IMR-90 (cell line): Measurements from ENCODE around the gene HIVEP3. TPM values are rescaled to one million over a fixed set of nuclear protein-coding genes. Genes with fewer than 3 reads are reported as not detected.
A peak's percentile ranks its signal among the peaks of the same experiment; 100 is the strongest.

Experiments used
- ATAC-seq: fragments of 200-7000 bp; cut with Tn5 transposase; 2 replicates; pipeline ENCODE4 v1.9.1; 2020; ENCODE audit warnings: low read depth, mild to moderate bottlenecking, moderate library complexity
- BruUV-seq: library from RNA; stranded (reverse); fragments of 400-500 nt; replicated peaks from 2 replicates; lab custom pipeline; 2021; lab: Mats Ljungman, UMichigan
- CTCF ChIA-PET: fragments of 300-600 bp; formaldehyde crosslinking; extraction: SDS; loops from one replicate; lab custom pipeline; 2021; ENCODE audit warnings: antibody characterized with exemption; lab: Yijun Ruan, JAX
- POLR2A ChIA-PET: fragments of 300-600 bp; sonication (Branson Sonifier 250); formaldehyde crosslinking; loops from one replicate; lab custom pipeline; 2022; ENCODE audit warnings: antibody characterized with exemption; ENCODE audit not compliant: unreplicated experiment; lab: Charles Lee
- DNase-seq: peaks from one replicate; pipeline ENCODE4 v3.0.0; 2013
- H2AFZ ChIP-seq: replicated peaks from 2 replicates; pipeline ENCODE3; 2013; ENCODE audit warnings: low read length, mild to moderate bottlenecking; ENCODE audit not compliant: poor library complexity
- H2AK5ac ChIP-seq: 2 replicates; pipeline ENCODE4 v1.6.1; 2013; ENCODE audit warnings: low read depth, low read length, inconsistent platforms
- H2AK9ac ChIP-seq: replicated peaks from 2 replicates; pipeline ENCODE3; 2013; ENCODE audit warnings: mild to moderate bottlenecking, low read depth, low read length, moderate library complexity; ENCODE audit not compliant: poor library complexity
- H2BK120ac ChIP-seq: 2 replicates; pipeline ENCODE4 v1.6.1; 2013; ENCODE audit warnings: low read depth, low read length, inconsistent platforms
- H2BK15ac ChIP-seq: 3 replicates; pipeline ENCODE4 v1.6.1; 2013; ENCODE audit warnings: low read depth, low read length, inconsistent platforms
- H2BK20ac ChIP-seq: 2 replicates; pipeline ENCODE4 v1.6.1; 2013; ENCODE audit warnings: low read depth, mild to moderate bottlenecking, inconsistent platforms, low read length, moderate library complexity
- H2BK5ac ChIP-seq: 2 replicates; pipeline ENCODE4 v1.6.1; 2013; ENCODE audit warnings: mild to moderate bottlenecking, low read depth, low read length, inconsistent platforms; ENCODE audit not compliant: poor library complexity, severe bottlenecking
- H3K14ac ChIP-seq: replicated peaks from 2 replicates; pipeline ENCODE4 v1.6.1; 2013; ENCODE audit warnings: low read depth, low read length, inconsistent platforms
- H3K18ac ChIP-seq: 2 replicates; pipeline ENCODE4 v1.6.1; 2013; ENCODE audit warnings: low read depth, low read length, control low read depth
- H3K23ac ChIP-seq: 2 replicates; pipeline ENCODE4 v1.6.1; 2013; ENCODE audit warnings: low read depth, low read length, inconsistent platforms
- H3K27ac ChIP-seq: 2 replicates; pipeline ENCODE4 v1.5.1; 2013; ENCODE audit warnings: mild to moderate bottlenecking, control low read depth, low read length; ENCODE audit not compliant: insufficient read depth
- H3K27me3 ChIP-seq: 2 replicates; pipeline ENCODE4 v1.6.1; 2013; ENCODE audit warnings: low read length; ENCODE audit not compliant: control insufficient read depth, insufficient read depth
- H3K36me3 ChIP-seq: 2 replicates; pipeline ENCODE4 v1.6.1; 2013; ENCODE audit warnings: low read length, mixed read lengths; ENCODE audit not compliant: control insufficient read depth, insufficient read depth
- H3K4ac ChIP-seq: 2 replicates; pipeline ENCODE4 v1.6.1; 2013; ENCODE audit warnings: low read depth, low read length, inconsistent platforms
- H3K4me1 ChIP-seq: 2 replicates; pipeline ENCODE4 v1.6.1; 2013; ENCODE audit warnings: low read length, mixed read lengths; ENCODE audit not compliant: control insufficient read depth, insufficient read depth
- H3K4me2 ChIP-seq: 2 replicates; pipeline ENCODE4 v1.6.1; 2013; ENCODE audit warnings: low read depth, mild to moderate bottlenecking, control low read depth, low read length, moderate library complexity
- H3K4me3 ChIP-seq: 2 replicates; pipeline ENCODE4 v1.5.1; 2013; ENCODE audit warnings: low read depth, mild to moderate bottlenecking, control low read depth, low read length, moderate library complexity; ENCODE audit not compliant: insufficient read depth
- H3K56ac ChIP-seq: 2 replicates; pipeline ENCODE4 v1.6.1; 2013; ENCODE audit warnings: low read length, inconsistent platforms; ENCODE audit not compliant: insufficient read depth; ENCODE audit errors: extremely low read depth
- H3K79me1 ChIP-seq, 2 experiments: 2 replicates each; pipeline ENCODE4 v1.6.1; 2013; ENCODE audit warnings: low read length in 2 of 2, inconsistent platforms in 1 of 2, low read depth in 1 of 2
- H3K9ac ChIP-seq: 2 replicates; pipeline ENCODE4 v1.6.1; 2013; ENCODE audit warnings: low read depth, low read length, control low read depth
- H3K9me1 ChIP-seq: 2 replicates; pipeline ENCODE4 v1.6.1; 2013; ENCODE audit warnings: low read length, inconsistent platforms; ENCODE audit not compliant: insufficient read depth
- H3K9me3 ChIP-seq: 2 replicates; pipeline ENCODE4 v1.6.1; 2013; ENCODE audit warnings: low read length; ENCODE audit not compliant: control insufficient read depth, insufficient read depth
- H4K20me1 ChIP-seq: 2 replicates; pipeline ENCODE4 v1.6.1; 2013; ENCODE audit warnings: low read length, inconsistent platforms; ENCODE audit not compliant: insufficient read depth
- H4K5ac ChIP-seq: 2 replicates; pipeline ENCODE4 v1.6.1; 2013; ENCODE audit warnings: mild to moderate bottlenecking, low read depth, low read length, control low read depth
- H4K8ac ChIP-seq, 2 experiments: 2 replicates each; pipeline ENCODE4 v1.6.1; 2013; ENCODE audit warnings: low read depth in 2 of 2, low read length in 2 of 2, control low read depth in 1 of 2, inconsistent platforms in 1 of 2
- H4K91ac ChIP-seq: 2 replicates; pipeline ENCODE4 v1.6.1; 2013; ENCODE audit warnings: low read depth, low read length, inconsistent platforms; ENCODE audit not compliant: insufficient read depth
- CEBPB ChIP-seq: IDR thresholded peaks from 2 replicates; pipeline ENCODE4 v1.6.1; 2012; ENCODE audit warnings: low read depth, low read length, improper control_type of control experiment
- CHD1 ChIP-seq: IDR thresholded peaks from 2 replicates; pipeline ENCODE4 v1.6.1; 2012; ENCODE audit warnings: low read depth, low read length, improper control_type of control experiment
- ELK1 ChIP-seq: fragments of 150-350 bp; IDR thresholded peaks from 2 replicates; pipeline ENCODE4 v1.6.1; 2016; ENCODE audit warnings: low read depth, mild to moderate bottlenecking, low read length, moderate library complexity, borderline replicate concordance
- FOS ChIP-seq: fragments of 150-350 bp; IDR thresholded peaks from 2 replicates; pipeline ENCODE4 v1.6.1; 2016; ENCODE audit warnings: low read depth, low read length
- MAFK ChIP-seq: IDR thresholded peaks from 2 replicates; pipeline ENCODE4 v1.6.1; 2012; ENCODE audit warnings: low read depth, low read length, improper control_type of control experiment
- MAZ ChIP-seq: IDR thresholded peaks from 2 replicates; pipeline ENCODE4 v1.6.1; 2012; ENCODE audit warnings: low read depth, mild to moderate bottlenecking, low read length, improper control_type of control experiment, moderate library complexity, borderline replicate concordance
- MXI1 ChIP-seq: IDR thresholded peaks from 2 replicates; pipeline ENCODE4 v1.6.1; 2012; ENCODE audit warnings: low read depth, mild to moderate bottlenecking, low read length, moderate library complexity, borderline replicate concordance
- NFE2L2 ChIP-seq: fragments of 150-350 bp; IDR thresholded peaks from 2 replicates; pipeline ENCODE4 v1.6.1; 2016; ENCODE audit warnings: low read depth, mild to moderate bottlenecking, low read length
- RAD21 ChIP-seq: IDR thresholded peaks from 2 replicates; pipeline ENCODE4 v1.6.1; 2012; ENCODE audit warnings: low read length, improper control_type of control experiment
- RCOR1 ChIP-seq: IDR thresholded peaks from 2 replicates; pipeline ENCODE4 v1.6.1; 2012; ENCODE audit warnings: mild to moderate bottlenecking, low read length, improper control_type of control experiment; ENCODE audit not compliant: insufficient replicate concordance
- RFX5 ChIP-seq: IDR thresholded peaks from 2 replicates; pipeline ENCODE4 v1.8.0; 2012; ENCODE audit warnings: low read depth, mild to moderate bottlenecking, low read length, moderate library complexity
- SMC3 ChIP-seq: fragments of 150-350 bp; IDR thresholded peaks from 2 replicates; pipeline ENCODE4 v1.6.1; 2016; ENCODE audit warnings: low read depth, mild to moderate bottlenecking, antibody characterized with exemption, low read length, moderate library complexity
- USF2 ChIP-seq: fragments of 150-350 bp; IDR thresholded peaks from 2 replicates; pipeline ENCODE4 v1.6.1; 2017; ENCODE audit warnings: mild to moderate bottlenecking, antibody characterized with exemption, low read length, low read depth
- WGBS, 2 experiments: methylation state at CpG; one replicate each; pipeline versions ENCODE4 v1.1.5 to v1.1.7; 2013; ENCODE audit warnings: missing lambda C conversion rate in 2 of 2; ENCODE audit not compliant: insufficient read length in 1 of 2; ENCODE audit errors: extremely low coverage in 2 of 2; 5-methylcytosine and 5-hydroxymethylcytosine counted together
- dilution Hi-C: fragments of 300-500 bp; cut with HindIII; formaldehyde crosslinking; loops from one replicate; pipeline ENCODE4 v1.14.3; 2018; ENCODE audit warnings: low sequenced_read_pairs; ENCODE audit not compliant: unreplicated experiment
- in situ Hi-C: fragments of 300-500 bp; cut with MboI; formaldehyde crosslinking; loops from 3 replicates; pipeline ENCODE4 v1.14.3; 2019; ENCODE audit warnings: low sequenced_read_pairs, inconsistent platforms, mixed read lengths
- intact Hi-C: fragments of 100-400 bp; cut with micrococcal nuclease; formaldehyde crosslinking; loops from 2 replicates; pipeline ENCODE4 v1.10.0; 2022
- polyA plus RNA-seq, 3 experiments: library from polyadenylated mRNA; depleted of rRNA; stranded (reverse); fragments of >200 nt; gene quantifications; 2 replicates each; pipeline ENCODE4 v1.2.3, GENCODE V29; 2012; ENCODE audit warnings: low replicate concordance in 1 of 3
- total RNA-seq: library from RNA; depleted of rRNA; stranded (reverse); fragments of >200 nt; gene quantifications from 2 replicates; pipeline ENCODE4 v1.2.3, GENCODE V29; 2012

The HIVEP3 gene
- total and polyA plus RNA-seq, 2 of the 4 experiments (the other 2 are of a cell fraction), result 1.4 to 4.0 TPM

- Histone ChIP-seq H4K20me1 (no peaks in the 10 kb centered on the region), H2BK15ac (no peak overlapping the region), H2BK5ac (no peak overlapping the region), H3K4me2 (no peak overlapping the region), H4K8ac (no peak overlapping the region), H4K91ac (no peak overlapping the region), H3K27ac (no peak overlapping the region), H3K9me1 (0 out of 2 replicates have a peak, but pooled peaks cover 6% of the 10 kb centered on the region), H2BK120ac (no peak overlapping the region), H3K4me1 (peaks cover 7% of the 10 kb centered on the region), H3K56ac (no peak overlapping the region), H4K5ac (no peak overlapping the region), H3K79me1 (no peaks in the 10 kb centered on the region), H3K14ac (no peak overlapping the region), H2AK5ac (no peak overlapping the region), H3K9ac (no peak overlapping the region), H3K4ac (no peak overlapping the region), H2AFZ (peak overlapping the region; percentile 48), H3K9me3 (peaks cover 4% of the 10 kb centered on the region), H3K4me3 (no peak overlapping the region), H2BK20ac (no peak overlapping the region), H2AK9ac (no peak overlapping the region), H3K18ac (no peak overlapping the region), H3K36me3 (no peaks in the 10 kb centered on the region), H3K27me3 (no peaks in the 10 kb centered on the region; the same call in 1 of the 2 replicates), H3K23ac (no peak overlapping the region)
- intact Hi-C loops, result no loop called here
- WGBS, 2 experiments, result 92% methylated on average over 2 of the region's 4 CpGs; no CpG with 5 or more reads in 1 of the 2 experiments
- POLR2A ChIA-PET, result no interaction called here
- CTCF ChIA-PET, result no interaction called here
- no peak for ATAC-seq
- no peak for DNase-seq
- TF ChIP-seq MXI1, result no peak
- no peak for TF ChIP-seq SMC3
- TF ChIP-seq MAZ, result no peak
- no peak for TF ChIP-seq MAFK
- no peak for TF ChIP-seq RCOR1
- no peak for TF ChIP-seq CEBPB
- no peak for TF ChIP-seq RAD21
- no peak for TF ChIP-seq RFX5
- TF ChIP-seq FOS, result no peak
- no peak for TF ChIP-seq CHD1
- TF ChIP-seq ELK1, result no peak
- no peak for TF ChIP-seq NFE2L2
- no peak for TF ChIP-seq USF2
- in situ Hi-C loops, result no loop called here
- no TSS peak for BruUV-seq
- dilution Hi-C loops, result no loop called here
Observed at GRCh38 chr1:41727749-41728115, 191.0 kb downstream of the HIVEP3 start.
